GM10266 (cell line): ENCODE data around the gene RAP1GAP.
"Not testable (repeated sequence)": the region's sequence is repeated elsewhere in the genome, so short reads cannot be mapped to it uniquely, and the experiment has no call there.

ENCODE experiments used
- DNase-seq: peaks from one replicate; pipeline ENCODE4 v3.0.0; 2012; ENCODE audit errors: extremely low spot score
- TF ChIP-seq, protein P1 (sequence below): IDR thresholded peaks from 2 replicates; pipeline ENCODE4 v1.5.1; 2012; ENCODE audit warnings: mild to moderate bottlenecking, low read depth; ENCODE audit not compliant: control insufficient read depth, insufficient read depth; ENCODE audit errors: missing control alignments

Gene RAP1GAP

DNA sequence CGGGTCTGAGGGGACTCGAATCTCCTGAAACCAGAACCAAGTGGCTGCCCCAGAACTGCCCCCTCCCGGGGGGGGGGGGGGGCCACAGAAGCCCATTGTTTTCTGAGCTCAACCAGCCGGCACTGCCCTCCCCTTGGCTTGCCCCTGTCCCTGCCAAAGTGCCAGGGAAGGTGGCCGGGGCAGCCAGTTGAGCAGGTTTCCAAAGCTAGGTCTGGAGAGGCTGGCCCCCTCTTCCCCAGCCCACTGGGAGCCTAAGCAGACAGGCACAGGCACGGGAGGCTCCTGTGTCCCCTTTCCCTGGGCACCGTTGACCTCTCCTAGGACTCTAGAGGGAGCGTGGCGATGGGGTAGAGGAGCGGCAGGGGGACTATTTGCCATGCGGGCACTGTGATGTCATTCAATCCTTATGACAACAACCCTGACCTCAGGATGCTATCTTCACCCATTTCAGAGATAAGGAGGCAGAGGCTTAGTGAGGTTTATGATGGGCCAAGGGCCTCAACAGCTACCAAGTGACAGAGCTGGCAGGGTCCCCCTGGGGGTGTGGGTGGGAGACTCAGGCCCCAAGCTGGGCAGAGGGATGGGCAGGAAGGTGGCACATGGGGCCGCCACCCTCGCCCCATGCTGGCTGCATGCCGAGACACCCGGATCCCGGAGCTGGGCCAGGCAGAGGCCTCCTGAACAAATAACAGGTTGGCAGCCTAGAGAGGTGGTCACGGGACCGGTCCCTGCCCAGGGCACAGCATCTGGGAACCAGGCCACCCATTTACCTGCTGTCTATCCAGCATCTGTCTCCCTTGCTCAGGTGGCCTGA is 35.0 kb downstream of the RAP1GAP start:
- DNase-seq: no peak
- TF ChIP-seq, protein P1, sequence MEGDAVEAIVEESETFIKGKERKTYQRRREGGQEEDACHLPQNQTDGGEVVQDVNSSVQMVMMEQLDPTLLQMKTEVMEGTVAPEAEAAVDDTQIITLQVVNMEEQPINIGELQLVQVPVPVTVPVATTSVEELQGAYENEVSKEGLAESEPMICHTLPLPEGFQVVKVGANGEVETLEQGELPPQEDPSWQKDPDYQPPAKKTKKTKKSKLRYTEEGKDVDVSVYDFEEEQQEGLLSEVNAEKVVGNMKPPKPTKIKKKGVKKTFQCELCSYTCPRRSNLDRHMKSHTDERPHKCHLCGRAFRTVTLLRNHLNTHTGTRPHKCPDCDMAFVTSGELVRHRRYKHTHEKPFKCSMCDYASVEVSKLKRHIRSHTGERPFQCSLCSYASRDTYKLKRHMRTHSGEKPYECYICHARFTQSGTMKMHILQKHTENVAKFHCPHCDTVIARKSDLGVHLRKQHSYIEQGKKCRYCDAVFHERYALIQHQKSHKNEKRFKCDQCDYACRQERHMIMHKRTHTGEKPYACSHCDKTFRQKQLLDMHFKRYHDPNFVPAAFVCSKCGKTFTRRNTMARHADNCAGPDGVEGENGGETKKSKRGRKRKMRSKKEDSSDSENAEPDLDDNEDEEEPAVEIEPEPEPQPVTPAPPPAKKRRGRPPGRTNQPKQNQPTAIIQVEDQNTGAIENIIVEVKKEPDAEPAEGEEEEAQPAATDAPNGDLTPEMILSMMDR: no peak

DNA sequence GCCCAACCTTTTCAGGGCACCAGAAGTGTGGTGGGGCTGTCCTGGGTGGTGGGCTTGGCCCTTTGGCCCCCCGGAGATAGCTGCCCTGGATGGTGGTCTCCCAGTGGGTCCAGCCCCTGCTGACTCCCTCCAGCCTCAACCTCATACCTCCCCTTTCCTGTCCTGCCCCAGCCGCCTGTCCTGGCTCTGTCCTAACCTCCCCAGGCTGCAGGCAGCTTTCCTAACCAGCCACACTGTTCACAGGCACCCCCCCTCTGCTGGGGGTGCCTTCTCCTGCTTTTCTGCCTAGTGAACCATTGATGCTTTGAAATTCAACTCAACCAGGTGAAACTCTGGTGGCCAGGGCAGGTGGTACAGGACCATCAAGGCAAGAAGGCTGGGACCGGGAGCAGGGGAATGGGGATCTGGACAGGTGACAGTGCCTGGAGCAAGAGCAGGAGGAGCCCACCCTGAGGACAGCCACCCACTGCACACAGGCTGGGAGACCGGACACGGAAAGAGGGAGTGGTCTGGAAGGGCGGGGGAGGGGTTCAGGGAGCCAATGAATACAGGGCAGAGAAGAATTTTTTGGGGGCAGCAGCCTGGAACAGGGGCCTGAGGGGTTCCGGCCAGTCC is 35.9 kb downstream of the RAP1GAP start:
- TF ChIP-seq, protein P1: no peak

GRCh38 chr1:21631944-21632887 is 36.9 kb downstream of the RAP1GAP start:
- no peak for DNase-seq
- TF ChIP-seq, protein P1: no peak

More for the DNA sequence above, 35.9 kb downstream of the RAP1GAP start:
- no peak for DNase-seq

- not testable (repeated sequence) for DNase-seq
Observed at GRCh38 chr1:21631590-21631943, 37.6 kb downstream of the RAP1GAP start.

GRCh38 chr1:21630571-21631343 is 38.4 kb downstream of the RAP1GAP start:
- no peak for DNase-seq
- TF ChIP-seq, protein P1: no peak

DNA sequence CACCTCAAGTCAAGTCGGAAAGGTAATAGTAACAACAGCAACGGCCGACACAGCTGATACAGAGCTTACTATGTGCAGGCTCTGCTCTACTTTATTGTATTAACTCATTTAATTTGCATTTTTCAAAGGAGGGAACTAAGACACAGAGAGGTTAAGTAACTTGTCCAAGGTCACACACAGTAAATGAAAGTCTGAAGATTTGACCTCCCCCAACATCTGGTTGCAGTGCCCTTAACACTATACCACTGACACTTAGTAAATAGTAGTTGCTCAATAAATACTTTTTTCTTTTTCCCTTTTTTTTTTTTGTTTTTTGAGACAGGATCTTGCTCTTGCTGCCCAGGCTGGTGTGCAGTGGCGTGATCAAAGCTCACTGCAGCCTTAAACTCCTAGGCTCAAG is 39.2 kb downstream of the RAP1GAP start:
- TF ChIP-seq, protein P1: no peak
- no peak for DNase-seq
